ENCODE measurements around the gene OSBPL2.

- TF ChIP-seq CTCF (IDR thresholded peaks at IDR 0.05): no peak
- no peak for TF ChIP-seq POLR2A (IDR thresholded peaks at IDR 0.05)
- TF ChIP-seq POLR2AphosphoS5 (IDR thresholded peaks at IDR 0.05): no peak
Observed at GRCh38 chr20:62235777-62236157, 2.6 kb upstream of the OSBPL2 start.
